Right lobe of liver (tissue), 4 donors: Measurements from ENCODE around the gene PRICKLE4.

ENCODE experiments used
- CTCF ChIP-seq, 4 donors: fragments of 200-600 bp in 3 of 4; fragments of 450-650 bp in 1 of 4; IDR thresholded peaks; one replicate each; pipeline versions ENCODE4 v1.5.1 to v1.8.0; 2016 to 2022; ENCODE audit warnings: antibody characterized with exemption in 4 of 4, mild to moderate bottlenecking in 2 of 4
- POLR2A ChIP-seq: fragments of 450-650 bp; IDR thresholded peaks from one replicate; pipeline ENCODE4 v1.6.1; 2017; ENCODE audit warnings: antibody characterized with exemption, mild to moderate bottlenecking
- donor health status: DM: no; HTN: no; CAD: no.
- donor health status: DM: no; HTN: no; CAD: no.
- donor health status: DM: no; HTN: yes; CAD: no.

- TF ChIP-seq CTCF (IDR thresholded peaks at IDR 0.05) (no peak), POLR2A (no peak)
Measured at GRCh38 chr6:41818271-41819054, 37.9 kb downstream of the PRICKLE4 start.
